Measurements from ENCODE around the gene MBP. TPM values are rescaled to one million over a fixed set of nuclear protein-coding genes. Genes with fewer than 3 reads are reported as not detected.
A peak's percentile ranks its signal among the peaks of the same experiment; 100 is the strongest.

Gene MBP
- total RNA-seq, 1 donor from 2014 or later, result 2.0 TPM

- TF ChIP-seq CTCF (conservative IDR thresholded peaks at IDR 0.05), result no peak
Observed at GRCh38 chr18:77002496-77002895, 130.1 kb downstream of the MBP start.

GRCh38 chr18:77001979-77002378, 130.6 kb downstream of the MBP start:
- Mint-ChIP-seq H3K27ac (ENCODE audit: unreplicated experiment) (no peak overlapping the region), H3K9me3 (no peaks in the 10 kb centered on the region), H3K4me3 (no peak overlapping the region), H3K4me1 (peaks cover 16% of the 10 kb centered on the region), H3K36me3 (ENCODE audit: low read depth) (no peaks in the 10 kb centered on the region), H3K27me3 (ENCODE audit: low read depth) (no peaks in the 10 kb centered on the region)
- TF ChIP-seq CTCF (conservative IDR thresholded peaks at IDR 0.05), result no peak
- no peak for DNase-seq (ENCODE audit: low read depth, low spot score)

More at GRCh38 chr18:77002496-77002895, 130.1 kb downstream of the MBP start:
- no peak for DNase-seq (ENCODE audit: low read depth, low spot score)
- Mint-ChIP-seq H3K4me1 (peaks cover 17% of the 10 kb centered on the region), H3K4me3 (no peak overlapping the region), H3K27me3 (ENCODE audit: low read depth) (no peaks in the 10 kb centered on the region), H3K36me3 (ENCODE audit: low read depth) (no peaks in the 10 kb centered on the region), H3K27ac (ENCODE audit: unreplicated experiment) (no peak overlapping the region), H3K9me3 (no peaks in the 10 kb centered on the region)

DNA sequence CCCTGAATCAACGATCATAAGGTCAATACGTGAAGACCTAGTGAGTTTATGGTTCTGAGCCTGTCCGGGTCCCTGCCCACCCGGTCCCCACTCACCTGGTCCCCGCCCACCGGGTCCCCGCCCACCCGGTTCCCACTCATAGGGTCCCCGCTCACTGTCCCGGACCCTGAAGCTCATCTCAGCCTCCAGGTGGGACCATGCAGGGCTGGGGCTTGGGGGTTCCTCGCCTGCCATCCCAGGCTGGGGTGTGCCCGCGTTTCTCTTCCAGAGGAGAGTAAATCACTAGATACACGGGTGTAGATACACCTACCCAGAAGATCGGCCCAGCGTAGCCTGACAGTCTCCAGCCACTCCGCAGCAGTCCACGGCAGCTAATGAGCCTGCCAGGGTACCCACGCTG, 131.5 kb downstream of the MBP start:
- H3K27ac Mint-ChIP-seq (ENCODE audit: unreplicated experiment), result no peak overlapping the region
- DNase-seq (ENCODE audit: low read depth, low spot score), result no peak
- H3K9me3 Mint-ChIP-seq, result no peaks in the 10 kb centered on the region
- no peak for TF ChIP-seq CTCF (conservative IDR thresholded peaks at IDR 0.05)
- no peaks in the 10 kb centered on the region for H3K27me3 Mint-ChIP-seq (ENCODE audit: low read depth)
- H3K4me3 Mint-ChIP-seq, result no peak overlapping the region
- no peaks in the 10 kb centered on the region for H3K36me3 Mint-ChIP-seq (ENCODE audit: low read depth)
- peaks cover 20% of the 10 kb centered on the region for H3K4me1 Mint-ChIP-seq

DNA sequence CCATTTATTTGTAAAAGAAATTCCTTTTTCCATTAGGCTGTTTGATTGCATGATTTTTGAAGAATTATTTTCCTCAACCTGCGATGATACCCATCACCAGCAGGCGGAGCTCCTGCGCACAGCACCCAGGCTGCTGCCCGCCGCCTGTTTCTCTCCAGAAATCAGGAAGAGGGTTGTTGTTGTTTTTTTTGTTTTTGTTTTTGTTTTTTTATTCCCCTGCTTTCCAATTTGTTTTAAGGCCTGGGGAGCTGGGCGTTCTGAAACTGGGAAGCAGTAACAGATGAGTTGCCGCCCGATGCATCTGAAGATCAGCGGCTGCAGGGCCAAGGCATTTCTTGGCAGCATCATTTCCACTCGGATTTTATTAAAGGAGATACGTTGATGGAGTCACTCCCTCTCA, 132.1 kb downstream of the MBP start:
- Mint-ChIP-seq H3K4me3 (no peak overlapping the region), H3K9me3 (no peaks in the 10 kb centered on the region), H3K4me1 (peaks cover 25% of the 10 kb centered on the region), H3K36me3 (ENCODE audit: low read depth) (no peaks in the 10 kb centered on the region), H3K27me3 (ENCODE audit: low read depth) (no peaks in the 10 kb centered on the region), H3K27ac (ENCODE audit: unreplicated experiment) (no peak overlapping the region)
- peak; percentile 61 for DNase-seq (ENCODE audit: low read depth, low spot score)
- TF ChIP-seq CTCF (conservative IDR thresholded peaks at IDR 0.05), result peak; percentile 99

DNA sequence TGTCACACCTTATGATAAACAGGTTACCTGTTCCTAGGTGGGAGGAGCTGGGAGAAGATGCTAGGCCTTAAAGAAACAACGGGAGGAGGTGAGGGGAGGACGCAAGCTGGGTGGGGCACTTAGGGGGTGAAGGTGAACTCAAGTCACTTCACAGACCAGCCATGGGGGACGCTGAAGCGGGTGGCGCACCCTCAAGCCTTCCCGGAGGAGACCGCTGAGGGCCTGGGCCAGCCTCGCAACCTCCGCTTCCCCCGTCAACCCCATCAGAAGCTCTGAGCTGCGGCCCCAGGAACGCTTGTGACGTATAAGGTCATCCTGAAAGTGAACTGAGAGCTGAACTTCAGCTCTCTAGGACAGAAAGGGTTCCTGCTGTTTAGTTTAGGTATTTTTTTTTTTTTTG, 133.5 kb downstream of the MBP start:
- no peaks in the 10 kb centered on the region for H3K36me3 Mint-ChIP-seq (ENCODE audit: low read depth)
- H3K9me3 Mint-ChIP-seq, result no peaks in the 10 kb centered on the region

More for the DNA sequence above, 133.5 kb downstream of the MBP start:
- Mint-ChIP-seq H3K4me1 (peaks cover 26% of the 10 kb centered on the region), H3K4me3 (no peak overlapping the region), H3K27ac (ENCODE audit: unreplicated experiment) (no peak overlapping the region), H3K27me3 (ENCODE audit: low read depth) (no peaks in the 10 kb centered on the region)
- no peak for TF ChIP-seq CTCF (conservative IDR thresholded peaks at IDR 0.05)
- DNase-seq (ENCODE audit: low read depth, low spot score), result no peak
